ENCODE measurements around the gene PGC. TPM values are rescaled to one million over a fixed set of nuclear protein-coding genes. Genes with fewer than 3 reads are reported as not detected.

PGC gene
- total RNA-seq, 2 donors from 2014 or later, result not detected

DNA sequence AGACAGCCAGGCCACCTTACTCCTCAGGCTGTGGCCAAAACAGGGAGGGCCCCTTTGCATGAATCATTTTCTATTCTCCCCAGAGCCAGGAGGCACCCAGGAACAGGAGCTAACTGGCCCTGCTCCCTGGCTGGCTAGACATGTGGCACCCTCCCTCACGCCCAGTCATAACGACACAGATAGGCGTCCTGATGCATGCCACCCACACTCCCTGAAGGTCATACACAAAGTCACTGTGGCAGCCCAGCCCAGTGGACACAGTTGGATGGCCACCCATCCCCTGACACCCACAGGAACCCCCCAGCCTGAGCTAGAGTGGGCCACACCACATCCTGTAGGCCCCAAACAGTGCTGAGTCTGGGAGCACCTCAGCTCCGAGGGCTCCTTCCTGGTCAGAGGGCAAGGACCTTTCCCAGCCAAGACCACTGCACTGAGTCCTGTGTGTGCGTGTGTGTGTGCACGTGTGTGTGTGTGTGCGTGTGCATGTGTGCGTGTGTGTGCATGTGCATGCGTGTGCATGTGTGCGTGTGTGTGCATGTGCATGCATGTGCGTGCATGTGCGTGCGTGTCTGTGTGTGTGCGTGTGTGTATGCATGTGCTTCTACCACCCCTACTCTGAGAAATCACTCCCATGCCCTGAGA, 33.4 kb downstream of the PGC start:
- no peak for DNase-seq (ENCODE audit: low spot score)
- Histone ChIP-seq H3K27me3 (no peaks in the 10 kb centered on the region), H3K4me1 (peaks cover 0 to 90% of the 10 kb centered on the region in 2 donors), H3K9me3 (no peaks in the 10 kb centered on the region), H3K4me3 (no peak overlapping the region), H3K27ac (peak overlapping the region; percentile 78 to 87), H3K36me3 (no peaks in the 10 kb centered on the region)
- no peak for TF ChIP-seq CTCF (IDR thresholded peaks at IDR 0.05)

DNA sequence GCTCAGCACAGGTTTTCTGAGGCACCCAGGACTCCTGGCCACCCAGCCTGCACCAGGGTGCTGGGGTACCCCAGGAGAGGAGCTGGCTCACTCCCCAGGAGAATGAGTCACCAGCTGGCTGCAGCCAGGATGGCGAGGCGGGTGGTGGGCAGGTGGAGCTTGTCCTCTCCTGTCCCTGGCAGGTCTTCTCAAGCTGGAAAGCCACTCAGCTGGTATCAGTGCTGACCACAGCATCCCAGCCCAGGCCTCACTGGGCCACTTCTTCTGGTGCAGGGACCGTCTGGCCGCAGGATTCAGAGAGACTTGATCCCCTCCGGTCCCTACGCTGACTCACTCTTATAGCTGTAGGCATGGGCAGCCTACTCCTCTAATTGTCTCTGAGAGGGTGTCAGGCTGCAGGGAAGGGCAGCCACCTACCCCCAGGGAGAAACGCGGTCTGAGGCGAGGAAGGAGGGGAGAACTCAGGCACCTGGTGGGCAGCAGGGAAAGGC, 34.0 kb downstream of the PGC start:
- H3K4me1 ChIP-seq, result peaks cover 0 to 90% of the 10 kb centered on the region in 2 donors
- no peaks in the 10 kb centered on the region for H3K36me3 ChIP-seq
- peak; percentile 67 for DNase-seq (ENCODE audit: low spot score)
- no peak overlapping the region for H3K4me3 ChIP-seq
- TF ChIP-seq CTCF (IDR thresholded peaks at IDR 0.05), result no peak
- H3K27ac ChIP-seq, result peak overlapping the region; percentile 78 to 87
- H3K27me3 ChIP-seq, result no peaks in the 10 kb centered on the region
- H3K9me3 ChIP-seq, result no peaks in the 10 kb centered on the region

DNA sequence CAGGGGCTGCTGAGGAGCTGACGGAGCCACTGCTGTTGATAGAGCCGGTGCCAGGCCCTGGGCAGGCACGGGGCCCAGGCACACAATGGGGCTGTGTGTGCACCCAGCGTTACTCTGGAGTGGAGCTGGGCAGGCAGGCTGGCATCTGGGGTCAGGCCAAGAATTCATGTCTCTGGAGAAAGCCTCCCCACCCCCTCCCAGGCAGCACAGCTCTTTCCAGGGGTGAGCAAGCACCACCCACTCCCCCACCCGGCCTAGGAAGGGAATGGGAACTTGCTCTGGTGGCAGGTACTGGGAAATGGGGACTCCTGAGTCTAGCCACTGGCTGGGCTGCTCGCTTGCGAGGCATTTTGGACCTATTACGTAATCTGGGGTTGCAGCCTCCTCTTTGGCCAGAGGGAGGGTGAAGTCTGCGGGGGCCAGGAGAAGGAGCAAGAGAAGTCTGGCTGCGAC, 34.5 kb downstream of the PGC start:
- Histone ChIP-seq H3K9me3 (no peaks in the 10 kb centered on the region), H3K27ac (peak overlapping the region; percentile 78 to 87), H3K27me3 (no peaks in the 10 kb centered on the region), H3K4me1 (peaks cover 0 to 90% of the 10 kb centered on the region in 2 donors), H3K4me3 (no peak overlapping the region), H3K36me3 (no peaks in the 10 kb centered on the region)
- no peak for DNase-seq (ENCODE audit: low spot score)
- no peak for TF ChIP-seq CTCF (IDR thresholded peaks at IDR 0.05)

GRCh38 chr6:41711323-41712038, 35.7 kb downstream of the PGC start:
- Histone ChIP-seq H3K27me3 (no peaks in the 10 kb centered on the region), H3K4me3 (no peak overlapping the region), H3K9me3 (no peaks in the 10 kb centered on the region), H3K27ac (peak overlapping the region; percentile 78 to 87), H3K4me1 (peaks cover 0 to 90% of the 10 kb centered on the region in 2 donors), H3K36me3 (no peaks in the 10 kb centered on the region)
- DNase-seq (ENCODE audit: low spot score), result no peak
- TF ChIP-seq CTCF (IDR thresholded peaks at IDR 0.05), result no peak

GRCh38 chr6:41709375-41709774, 37.8 kb downstream of the PGC start:
- Histone ChIP-seq H3K4me1 (peaks cover 0 to 90% of the 10 kb centered on the region in 2 donors), H3K27ac (no peak overlapping the region), H3K9me3 (no peaks in the 10 kb centered on the region), H3K4me3 (no peak overlapping the region), H3K36me3 (no peaks in the 10 kb centered on the region), H3K27me3 (no peaks in the 10 kb centered on the region)
- TF ChIP-seq CTCF (IDR thresholded peaks at IDR 0.05), result no peak
- no peak for DNase-seq (ENCODE audit: low spot score)
